A549 treated with Mapracorat at 1 μM for 4 hours (cell line): ENCODE measurements around the gene DPP4. TPM values are rescaled to one million over a fixed set of nuclear protein-coding genes. Genes with fewer than 3 reads are reported as not detected.

Experiments
- total RNA-seq: library from RNA; stranded (reverse); fragments of 200-300 nt; extraction: Qiagen RNA extraction; gene quantifications from 5 replicates; pipeline ENCODE4 v1.2.3, GENCODE V29; 2022

DPP4 gene
- total RNA-seq = 0.46 to 0.87 TPM (median 0.57 TPM) in 5 replicates

DNA sequence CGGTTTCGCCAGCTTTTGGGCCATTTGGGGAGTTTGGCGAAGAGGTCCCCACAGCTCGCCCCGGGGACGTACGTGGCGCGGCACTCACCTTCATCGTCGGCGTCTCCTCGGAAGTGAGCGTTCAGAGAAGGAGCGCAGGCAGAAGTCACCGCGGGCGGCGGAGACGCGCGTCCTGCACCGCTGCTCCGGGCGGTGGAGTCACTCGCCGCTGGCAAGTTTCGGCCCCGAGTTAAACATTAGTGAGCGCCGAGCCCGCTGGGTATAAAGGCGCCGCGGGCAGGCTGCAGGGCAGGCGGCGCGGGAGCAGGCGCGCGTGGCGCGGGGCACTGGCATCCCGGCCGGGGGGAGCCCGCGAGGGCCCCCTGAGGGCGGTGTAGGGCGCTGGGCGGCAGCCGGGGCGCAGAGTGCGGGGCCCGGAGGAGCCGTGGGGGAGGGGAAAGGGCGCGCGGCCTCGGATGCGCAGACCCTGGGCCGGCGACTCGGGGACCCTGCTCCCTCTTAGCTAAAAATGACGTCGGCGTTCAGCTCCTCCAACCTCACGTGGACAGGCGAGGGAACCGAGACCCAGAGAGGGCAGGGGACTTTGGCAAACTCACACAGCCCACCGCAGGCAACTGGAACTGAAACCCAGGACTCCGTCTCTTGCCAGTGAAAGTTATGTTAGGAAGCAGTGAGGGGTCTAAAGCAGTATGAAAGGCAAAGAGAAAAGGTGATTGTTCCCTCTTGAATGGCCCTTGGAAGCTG lies at the start of gene DPP4:
Gene DPP4, minus strand, starts transcription at position 328 of the 744 bp plus-strand sequence. Its CDS starts 234 bp downstream, at position 94.

Other genes with a start within 250 kb of the DPP4 start
- not detected in 5 replicates for gene GCG, start 78.0 kb upstream of the DPP4 start, total RNA-seq
- 0.15 TPM in 1 of 5 replicates, not detected in the others for gene FAP, start 169.2 kb upstream of the DPP4 start, total RNA-seq
- gene IFIH1, start 244.5 kb upstream of the DPP4 start, total RNA-seq = 0.81 to 1.4 TPM (median 0.99 TPM) in 5 replicates